IMR-90 (cell line): ENCODE data around the gene STK33. TPM values are rescaled to one million over a fixed set of nuclear protein-coding genes. Genes with fewer than 3 reads are reported as not detected.

Experiments used
- ATAC-seq: fragments of 200-7000 bp; cut with Tn5 transposase; 2 replicates; pipeline ENCODE4 v1.9.1; 2020; ENCODE audit warnings: low read depth, mild to moderate bottlenecking, moderate library complexity
- BruUV-seq: library from RNA; stranded (reverse); fragments of 400-500 nt; replicated peaks from 2 replicates; lab custom pipeline; 2021; lab: Mats Ljungman, UMichigan
- CTCF ChIA-PET: fragments of 300-600 bp; formaldehyde crosslinking; extraction: SDS; loops from one replicate; lab custom pipeline; 2021; ENCODE audit warnings: antibody characterized with exemption; lab: Yijun Ruan, JAX
- POLR2A ChIA-PET: fragments of 300-600 bp; sonication (Branson Sonifier 250); formaldehyde crosslinking; loops from one replicate; lab custom pipeline; 2022; ENCODE audit warnings: antibody characterized with exemption; ENCODE audit not compliant: unreplicated experiment; lab: Charles Lee
- DNase-seq: peaks from one replicate; pipeline ENCODE4 v3.0.0; 2013
- H2AFZ ChIP-seq: replicated peaks from 2 replicates; pipeline ENCODE3; 2013; ENCODE audit warnings: low read length, mild to moderate bottlenecking; ENCODE audit not compliant: poor library complexity
- H2AK5ac ChIP-seq: 2 replicates; pipeline ENCODE4 v1.6.1; 2013; ENCODE audit warnings: low read depth, low read length, inconsistent platforms
- H2AK9ac ChIP-seq: replicated peaks from 2 replicates; pipeline ENCODE3; 2013; ENCODE audit warnings: mild to moderate bottlenecking, low read depth, low read length, moderate library complexity; ENCODE audit not compliant: poor library complexity
- H2BK120ac ChIP-seq: 2 replicates; pipeline ENCODE4 v1.6.1; 2013; ENCODE audit warnings: low read depth, low read length, inconsistent platforms
- H2BK15ac ChIP-seq: 3 replicates; pipeline ENCODE4 v1.6.1; 2013; ENCODE audit warnings: low read depth, low read length, inconsistent platforms
- H2BK20ac ChIP-seq: 2 replicates; pipeline ENCODE4 v1.6.1; 2013; ENCODE audit warnings: low read depth, mild to moderate bottlenecking, inconsistent platforms, low read length, moderate library complexity
- H2BK5ac ChIP-seq: 2 replicates; pipeline ENCODE4 v1.6.1; 2013; ENCODE audit warnings: mild to moderate bottlenecking, low read depth, low read length, inconsistent platforms; ENCODE audit not compliant: poor library complexity, severe bottlenecking
- H3K14ac ChIP-seq: replicated peaks from 2 replicates; pipeline ENCODE4 v1.6.1; 2013; ENCODE audit warnings: low read depth, low read length, inconsistent platforms
- H3K18ac ChIP-seq: 2 replicates; pipeline ENCODE4 v1.6.1; 2013; ENCODE audit warnings: low read depth, low read length, control low read depth
- H3K23ac ChIP-seq: 2 replicates; pipeline ENCODE4 v1.6.1; 2013; ENCODE audit warnings: low read depth, low read length, inconsistent platforms
- H3K27ac ChIP-seq: 2 replicates; pipeline ENCODE4 v1.5.1; 2013; ENCODE audit warnings: mild to moderate bottlenecking, control low read depth, low read length; ENCODE audit not compliant: insufficient read depth
- H3K27me3 ChIP-seq: 2 replicates; pipeline ENCODE4 v1.6.1; 2013; ENCODE audit warnings: low read length; ENCODE audit not compliant: control insufficient read depth, insufficient read depth
- H3K36me3 ChIP-seq: 2 replicates; pipeline ENCODE4 v1.6.1; 2013; ENCODE audit warnings: low read length, mixed read lengths; ENCODE audit not compliant: control insufficient read depth, insufficient read depth
- H3K4ac ChIP-seq: 2 replicates; pipeline ENCODE4 v1.6.1; 2013; ENCODE audit warnings: low read depth, low read length, inconsistent platforms
- H3K4me1 ChIP-seq: 2 replicates; pipeline ENCODE4 v1.6.1; 2013; ENCODE audit warnings: low read length, mixed read lengths; ENCODE audit not compliant: control insufficient read depth, insufficient read depth
- H3K4me2 ChIP-seq: 2 replicates; pipeline ENCODE4 v1.6.1; 2013; ENCODE audit warnings: low read depth, mild to moderate bottlenecking, control low read depth, low read length, moderate library complexity
- H3K4me3 ChIP-seq: 2 replicates; pipeline ENCODE4 v1.5.1; 2013; ENCODE audit warnings: low read depth, mild to moderate bottlenecking, control low read depth, low read length, moderate library complexity; ENCODE audit not compliant: insufficient read depth
- H3K56ac ChIP-seq: 2 replicates; pipeline ENCODE4 v1.6.1; 2013; ENCODE audit warnings: low read length, inconsistent platforms; ENCODE audit not compliant: insufficient read depth; ENCODE audit errors: extremely low read depth
- H3K79me1 ChIP-seq, 2 experiments: 2 replicates each; pipeline ENCODE4 v1.6.1; 2013; ENCODE audit warnings: low read length in 2 of 2, inconsistent platforms in 1 of 2, low read depth in 1 of 2
- H3K9ac ChIP-seq: 2 replicates; pipeline ENCODE4 v1.6.1; 2013; ENCODE audit warnings: low read depth, low read length, control low read depth
- H3K9me1 ChIP-seq: 2 replicates; pipeline ENCODE4 v1.6.1; 2013; ENCODE audit warnings: low read length, inconsistent platforms; ENCODE audit not compliant: insufficient read depth
- H3K9me3 ChIP-seq: 2 replicates; pipeline ENCODE4 v1.6.1; 2013; ENCODE audit warnings: low read length; ENCODE audit not compliant: control insufficient read depth, insufficient read depth
- H4K20me1 ChIP-seq: 2 replicates; pipeline ENCODE4 v1.6.1; 2013; ENCODE audit warnings: low read length, inconsistent platforms; ENCODE audit not compliant: insufficient read depth
- H4K5ac ChIP-seq: 2 replicates; pipeline ENCODE4 v1.6.1; 2013; ENCODE audit warnings: mild to moderate bottlenecking, low read depth, low read length, control low read depth
- H4K8ac ChIP-seq, 2 experiments: 2 replicates each; pipeline ENCODE4 v1.6.1; 2013; ENCODE audit warnings: low read depth in 2 of 2, low read length in 2 of 2, control low read depth in 1 of 2, inconsistent platforms in 1 of 2
- H4K91ac ChIP-seq: 2 replicates; pipeline ENCODE4 v1.6.1; 2013; ENCODE audit warnings: low read depth, low read length, inconsistent platforms; ENCODE audit not compliant: insufficient read depth
- BHLHE40 ChIP-seq: fragments of 150-350 bp; IDR thresholded peaks from 2 replicates; pipeline ENCODE4 v1.6.1; 2016; ENCODE audit warnings: mild to moderate bottlenecking, low read depth, low read length
- WGBS, 2 experiments: methylation state at CpG; one replicate each; pipeline versions ENCODE4 v1.1.5 to v1.1.7; 2013; ENCODE audit warnings: missing lambda C conversion rate in 2 of 2; ENCODE audit not compliant: insufficient read length in 1 of 2; ENCODE audit errors: extremely low coverage in 2 of 2; 5-methylcytosine and 5-hydroxymethylcytosine counted together
- dilution Hi-C: fragments of 300-500 bp; cut with HindIII; formaldehyde crosslinking; loops from one replicate; pipeline ENCODE4 v1.14.3; 2018; ENCODE audit warnings: low sequenced_read_pairs; ENCODE audit not compliant: unreplicated experiment
- in situ Hi-C: fragments of 300-500 bp; cut with MboI; formaldehyde crosslinking; loops from 3 replicates; pipeline ENCODE4 v1.14.3; 2019; ENCODE audit warnings: low sequenced_read_pairs, inconsistent platforms, mixed read lengths
- intact Hi-C: fragments of 100-400 bp; cut with micrococcal nuclease; formaldehyde crosslinking; loops from 2 replicates; pipeline ENCODE4 v1.10.0; 2022
- polyA plus RNA-seq, 3 experiments: library from polyadenylated mRNA; depleted of rRNA; stranded (reverse); fragments of >200 nt; gene quantifications; 2 replicates each; pipeline ENCODE4 v1.2.3, GENCODE V29; 2012; ENCODE audit warnings: low replicate concordance in 1 of 3
- total RNA-seq: library from RNA; depleted of rRNA; stranded (reverse); fragments of >200 nt; gene quantifications from 2 replicates; pipeline ENCODE4 v1.2.3, GENCODE V29; 2012
- TF ChIP-seq, protein P1 (sequence below): fragments of 150-350 bp; IDR thresholded peaks from 2 replicates; pipeline ENCODE4 v1.6.1; 2017; ENCODE audit warnings: mild to moderate bottlenecking, antibody characterized with exemption, low read length, low read depth

Gene STK33
- total and polyA plus RNA-seq, 2 of the 4 experiments (the other 2 are of a cell fraction): 2.3 to 2.6 TPM

DNA sequence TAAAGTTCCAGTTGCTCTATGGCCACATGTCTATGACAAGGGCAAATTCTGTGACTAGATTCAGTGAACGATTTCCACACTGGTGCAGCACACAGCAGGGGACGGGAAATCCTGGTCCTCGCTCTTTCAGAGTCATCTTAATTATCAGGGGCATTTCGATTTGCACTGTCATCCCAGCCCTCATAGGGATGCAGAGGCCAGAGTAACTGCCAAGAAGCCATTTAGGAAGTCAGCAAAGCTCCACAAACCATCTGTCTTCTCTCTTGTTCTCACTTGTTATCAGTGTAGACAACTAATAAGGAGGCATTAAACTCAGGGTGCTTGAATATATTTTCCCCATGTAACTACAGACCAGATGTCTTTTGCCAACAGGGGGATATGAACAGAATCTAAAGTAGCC is 151.7 kb downstream of the STK33 start:
- H3K27me3 ChIP-seq: no peaks in the 10 kb centered on the region
- H4K8ac ChIP-seq: no peak overlapping the region
- no peak overlapping the region for H2BK120ac ChIP-seq
- H3K4me3 ChIP-seq: no peak overlapping the region
- DNase-seq: no peak
- no peak overlapping the region for H2AFZ ChIP-seq
- H2BK5ac ChIP-seq: no peak overlapping the region
- ChIA-PET CTCF (no interaction called here), POLR2A (no interaction called here)
- H3K9me3 ChIP-seq: no peaks in the 10 kb centered on the region
- no peak overlapping the region for H2BK20ac ChIP-seq
- dilution Hi-C loops: no loop called here
- no peaks in the 10 kb centered on the region for H3K9me1 ChIP-seq
- no peak overlapping the region for H3K14ac ChIP-seq
- TF ChIP-seq, protein P1, sequence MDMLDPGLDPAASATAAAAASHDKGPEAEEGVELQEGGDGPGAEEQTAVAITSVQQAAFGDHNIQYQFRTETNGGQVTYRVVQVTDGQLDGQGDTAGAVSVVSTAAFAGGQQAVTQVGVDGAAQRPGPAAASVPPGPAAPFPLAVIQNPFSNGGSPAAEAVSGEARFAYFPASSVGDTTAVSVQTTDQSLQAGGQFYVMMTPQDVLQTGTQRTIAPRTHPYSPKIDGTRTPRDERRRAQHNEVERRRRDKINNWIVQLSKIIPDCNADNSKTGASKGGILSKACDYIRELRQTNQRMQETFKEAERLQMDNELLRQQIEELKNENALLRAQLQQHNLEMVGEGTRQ: no peak
- TF ChIP-seq BHLHE40: no peak
- no peaks in the 10 kb centered on the region for H3K4me1 ChIP-seq
- no peaks in the 10 kb centered on the region for H4K20me1 ChIP-seq
- H3K27ac ChIP-seq: no peak overlapping the region
- in situ Hi-C loops: no loop called here
- WGBS, 2 experiments: 72% methylated on average over 2 of the region's 4 CpGs; no CpG with 5 or more reads in 1 of the 2 experiments
- H3K23ac ChIP-seq: no peak overlapping the region
- H2AK9ac ChIP-seq: no peak overlapping the region
- no peak overlapping the region for H3K9ac ChIP-seq
- no peak overlapping the region for H3K4ac ChIP-seq
- no peak overlapping the region for H3K4me2 ChIP-seq
- H3K36me3 ChIP-seq: no peaks in the 10 kb centered on the region
- no peak overlapping the region for H2BK15ac ChIP-seq
- intact Hi-C loops: no loop called here
- H4K91ac ChIP-seq: no peak overlapping the region
- H3K18ac ChIP-seq: no peak overlapping the region
- no TSS peak for BruUV-seq
- no peak overlapping the region for H3K56ac ChIP-seq
- H3K79me1 ChIP-seq: no peaks in the 10 kb centered on the region
- ATAC-seq: no peak
- no peak overlapping the region for H4K5ac ChIP-seq
- H2AK5ac ChIP-seq: no peak overlapping the region
